HK-2 (cell line): ENCODE measurements around the gene HHIPL1.
"Not testable (repeated sequence)": the region's sequence is repeated elsewhere in the genome, so short reads cannot be mapped to it uniquely, and the experiment has no call there.

ENCODE experiments used
- DNase-seq: peaks from one replicate; pipeline ENCODE4 v3.0.0-alpha.2; 2018; ENCODE audit not compliant: unreplicated experiment

The HHIPL1 gene

DNA sequence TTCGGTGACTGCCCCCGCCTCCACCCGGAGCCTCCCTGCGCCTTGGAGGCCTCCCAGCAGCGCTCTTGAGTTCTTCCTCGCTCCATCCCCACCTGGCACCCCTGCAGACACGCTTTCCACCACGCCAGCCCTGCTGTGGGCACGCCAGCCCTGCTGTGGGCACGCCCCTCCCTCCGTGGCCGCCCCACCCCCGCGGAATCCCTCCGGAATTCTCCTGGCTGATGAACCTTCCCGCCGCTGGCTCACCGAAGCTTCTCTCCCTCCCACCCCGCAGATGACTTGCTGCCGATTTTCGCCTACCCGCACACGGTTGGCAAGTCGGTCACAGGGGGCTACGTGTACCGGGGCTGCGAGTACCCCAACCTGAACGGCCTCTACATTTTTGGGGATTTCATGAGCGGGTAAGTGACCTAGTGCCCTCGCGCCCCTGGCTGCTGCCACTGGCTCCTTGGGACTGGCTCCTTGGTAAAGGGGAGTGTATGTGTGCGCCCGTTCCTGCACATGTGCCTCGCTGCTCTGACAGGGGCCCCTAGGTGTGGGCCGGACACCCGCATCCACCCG, 15.2 kb downstream of the HHIPL1 start:
- no peak for DNase-seq

DNA sequence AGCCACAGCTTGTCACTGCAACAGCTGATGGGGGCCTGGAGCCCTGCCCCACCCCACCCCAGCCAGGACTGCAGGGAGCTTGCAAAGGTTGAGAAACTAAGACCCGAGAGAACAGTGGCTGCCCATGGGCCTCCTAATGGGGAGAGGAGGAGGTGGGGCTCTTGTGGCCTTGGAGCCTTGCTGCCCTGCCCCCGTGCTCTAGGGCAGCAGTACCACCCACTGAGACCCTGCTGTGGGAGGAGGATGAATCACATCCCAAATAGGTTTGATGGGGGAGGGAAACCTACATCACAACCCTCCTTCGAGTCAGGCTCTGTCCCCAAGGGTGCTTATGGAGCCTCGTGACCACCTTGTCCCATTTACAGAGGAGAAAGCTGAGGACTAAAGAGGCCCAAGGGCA, 15.9 kb downstream of the HHIPL1 start:
- DNase-seq: no peak

DNA sequence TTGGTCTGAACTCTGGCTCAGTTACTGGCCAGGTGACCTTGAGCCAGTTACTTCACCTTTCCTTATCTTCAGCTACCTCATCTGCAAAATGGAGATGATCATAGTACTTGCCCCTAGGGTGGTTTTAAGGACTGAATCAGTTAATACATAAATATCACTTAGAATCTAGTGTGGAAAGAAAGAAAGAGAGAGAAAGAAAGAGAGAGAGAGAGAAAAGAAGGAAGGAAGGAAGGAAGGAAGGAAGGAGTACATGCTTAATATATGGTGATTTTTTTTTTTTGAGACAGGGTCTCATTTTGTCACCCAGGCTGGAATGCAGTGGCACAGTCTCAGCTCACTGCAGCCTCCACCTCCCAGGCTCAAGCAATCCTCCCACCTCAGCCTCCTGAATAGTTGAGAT, 16.3 kb downstream of the HHIPL1 start:
- not testable (repeated sequence) for DNase-seq

DNA sequence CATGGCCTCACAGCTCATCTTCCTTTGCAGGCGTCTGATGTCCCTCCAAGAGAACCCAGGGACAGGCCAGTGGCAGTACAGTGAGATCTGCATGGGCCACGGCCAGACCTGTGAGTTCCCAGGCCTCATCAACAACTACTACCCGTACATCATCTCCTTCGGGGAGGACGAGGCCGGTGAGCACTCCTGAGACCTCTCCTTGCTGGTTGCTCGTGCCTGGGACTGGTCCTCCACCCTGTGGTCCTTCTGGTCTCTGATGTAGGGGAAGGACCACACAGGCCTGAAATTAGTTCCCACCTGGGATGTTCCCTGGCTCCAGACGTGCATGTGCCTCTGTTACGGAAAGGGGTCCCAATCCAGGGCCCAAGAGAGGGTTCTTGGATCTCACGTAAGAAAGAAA, 17.9 kb downstream of the HHIPL1 start:
- DNase-seq: no peak

DNA sequence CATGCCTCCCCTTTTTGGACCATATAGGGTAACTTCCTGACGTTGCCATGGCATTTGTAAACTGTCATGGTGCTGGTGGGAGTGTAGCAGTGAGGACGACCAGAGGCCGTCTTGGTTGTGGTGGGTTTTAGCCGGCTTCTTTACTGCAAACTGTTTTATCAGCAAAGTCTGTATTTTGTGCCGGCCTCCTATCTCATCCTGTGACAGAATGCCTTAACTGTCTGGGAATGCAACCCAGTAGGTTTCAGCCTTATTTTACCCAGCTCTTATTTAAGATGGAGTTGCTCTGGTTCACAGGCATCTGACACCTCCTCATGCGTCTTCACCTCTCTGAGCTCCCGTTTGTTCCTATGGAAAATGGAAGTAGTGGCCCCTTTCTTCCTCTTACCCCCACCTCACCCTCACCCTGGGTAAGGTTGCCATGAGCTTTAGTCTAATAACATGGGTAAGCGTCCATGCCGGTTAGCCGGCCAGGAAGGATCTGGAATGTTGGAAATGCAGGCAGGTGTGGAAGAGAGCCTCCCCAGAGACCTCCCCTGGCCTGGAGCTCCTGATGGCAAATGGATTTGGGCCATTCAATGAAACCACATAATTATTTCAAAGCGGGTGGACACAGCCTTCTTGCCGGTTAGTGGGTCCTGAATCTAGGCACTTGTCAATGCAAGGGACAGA, 18.6 kb downstream of the HHIPL1 start:
- no peak for DNase-seq

DNA sequence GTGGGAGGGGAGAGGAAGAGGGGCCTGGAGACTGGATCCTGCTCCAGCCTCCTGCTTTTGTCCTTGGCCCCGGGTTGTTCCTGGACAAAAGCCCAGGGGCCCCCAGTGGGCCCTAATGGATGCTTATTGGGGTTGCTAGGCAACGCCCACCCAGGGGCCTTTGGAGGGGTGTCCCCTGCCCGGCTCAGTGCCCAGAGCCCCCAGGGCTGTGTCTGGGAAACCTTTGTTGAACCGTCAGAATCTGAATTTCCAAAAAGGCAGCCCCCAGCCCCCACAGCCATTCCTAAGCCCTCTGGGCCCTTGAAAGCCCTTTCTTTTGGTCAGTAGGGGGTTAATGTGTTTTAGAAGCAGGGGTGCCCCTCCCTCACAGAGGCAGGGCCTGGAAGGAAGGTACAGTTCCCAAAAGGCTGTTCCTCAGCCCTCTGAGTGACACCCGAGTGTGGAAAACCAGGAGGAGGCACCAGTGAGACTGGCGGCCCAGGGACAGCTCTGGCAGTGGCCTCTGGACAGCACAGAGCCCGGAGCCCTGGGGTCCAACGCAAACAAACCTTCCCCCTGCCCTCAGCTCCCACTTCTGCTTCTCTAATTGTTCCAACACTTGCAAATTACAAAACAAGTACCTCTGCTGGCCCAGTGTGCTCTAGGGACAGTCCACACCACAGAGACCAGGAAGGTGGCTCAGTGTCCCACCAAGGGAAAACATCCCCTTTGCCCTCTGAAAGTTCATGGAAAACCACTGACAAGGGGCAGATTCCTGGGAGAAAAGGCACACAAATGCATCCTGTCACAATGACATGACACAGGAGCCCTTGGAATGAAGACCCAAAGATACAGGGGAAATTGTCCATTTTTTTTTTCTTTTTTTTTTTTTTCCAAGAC, 19.4 kb downstream of the HHIPL1 start:
- no peak for DNase-seq

DNA sequence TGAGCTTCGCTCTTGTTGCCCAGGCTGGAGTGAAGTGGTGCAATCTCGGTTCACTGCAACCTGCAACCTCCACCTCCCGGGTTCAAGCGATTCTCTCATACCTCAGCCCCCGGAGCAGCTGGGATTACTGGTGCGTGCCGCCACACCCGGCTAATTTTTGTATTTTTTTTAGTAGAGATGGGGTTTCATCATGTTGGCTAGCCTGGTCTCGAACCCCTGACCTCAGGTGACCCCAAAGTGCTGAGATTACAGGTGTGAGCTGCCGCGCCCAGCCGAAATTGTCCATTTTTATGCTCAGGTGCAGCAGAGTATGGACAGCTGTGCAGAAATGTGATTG, 20.0 kb downstream of the HHIPL1 start:
- DNase-seq: no peak

DNA sequence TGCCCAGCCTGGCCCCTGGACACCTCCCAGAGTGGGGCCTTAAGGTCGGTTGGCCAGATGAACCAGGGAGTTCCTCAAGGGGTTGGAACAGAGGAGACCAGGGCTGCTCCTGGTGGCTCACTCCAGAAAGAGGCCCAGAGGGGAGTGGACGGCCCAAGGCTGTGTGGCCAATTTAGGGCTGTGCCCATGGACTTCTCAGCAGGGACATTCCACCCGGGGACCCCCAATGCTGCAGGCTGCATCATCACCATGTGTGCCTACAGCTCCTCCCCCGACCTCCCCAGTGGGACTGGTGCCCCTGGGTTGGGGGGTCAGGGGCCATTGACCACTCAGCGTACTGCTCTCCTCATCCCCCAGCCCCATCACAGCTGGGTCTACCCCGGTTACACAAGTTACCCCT, 21.6 kb downstream of the HHIPL1 start:
- no peak for DNase-seq

DNA sequence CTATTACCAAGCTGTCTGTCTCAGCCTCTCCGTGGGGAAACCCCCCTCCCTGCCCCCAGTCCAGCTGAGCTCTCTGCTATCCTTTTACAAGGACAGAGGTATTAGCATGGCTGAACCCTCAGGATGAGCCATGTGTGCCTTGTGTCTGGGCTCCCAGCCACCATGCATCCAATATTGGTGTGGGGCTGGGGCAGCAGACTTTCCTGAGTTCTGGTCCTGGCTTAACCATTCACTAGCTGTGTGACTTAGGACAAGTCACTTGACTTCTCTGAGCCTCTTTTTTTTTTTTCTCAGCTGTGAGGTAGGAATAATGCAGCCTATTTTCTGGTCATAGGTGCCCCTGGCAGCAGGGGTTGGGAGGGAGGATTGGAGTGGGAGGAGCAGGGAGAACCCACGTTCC, 22.1 kb downstream of the HHIPL1 start:
- DNase-seq: no peak

DNA sequence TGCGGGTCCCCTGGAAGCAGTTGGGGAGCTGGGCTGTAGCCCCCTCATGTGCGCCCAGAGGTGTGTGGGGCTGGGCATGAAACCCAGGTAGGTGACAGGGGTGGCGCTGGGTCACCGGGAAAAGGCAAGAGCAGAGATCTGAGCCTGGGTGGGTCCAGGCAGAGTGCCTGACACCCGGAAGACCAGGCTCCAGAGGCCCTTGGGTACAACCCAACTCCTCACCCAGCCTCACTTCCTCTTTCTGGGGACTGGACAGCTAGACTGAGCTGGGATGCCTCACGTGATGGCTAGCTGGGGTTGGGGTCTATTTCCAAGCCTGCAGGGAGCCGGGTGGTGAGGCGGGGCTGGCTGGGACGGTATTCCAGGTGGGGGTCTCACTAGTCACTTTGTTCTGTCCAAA, 22.9 kb downstream of the HHIPL1 start:
- no peak for DNase-seq

DNA sequence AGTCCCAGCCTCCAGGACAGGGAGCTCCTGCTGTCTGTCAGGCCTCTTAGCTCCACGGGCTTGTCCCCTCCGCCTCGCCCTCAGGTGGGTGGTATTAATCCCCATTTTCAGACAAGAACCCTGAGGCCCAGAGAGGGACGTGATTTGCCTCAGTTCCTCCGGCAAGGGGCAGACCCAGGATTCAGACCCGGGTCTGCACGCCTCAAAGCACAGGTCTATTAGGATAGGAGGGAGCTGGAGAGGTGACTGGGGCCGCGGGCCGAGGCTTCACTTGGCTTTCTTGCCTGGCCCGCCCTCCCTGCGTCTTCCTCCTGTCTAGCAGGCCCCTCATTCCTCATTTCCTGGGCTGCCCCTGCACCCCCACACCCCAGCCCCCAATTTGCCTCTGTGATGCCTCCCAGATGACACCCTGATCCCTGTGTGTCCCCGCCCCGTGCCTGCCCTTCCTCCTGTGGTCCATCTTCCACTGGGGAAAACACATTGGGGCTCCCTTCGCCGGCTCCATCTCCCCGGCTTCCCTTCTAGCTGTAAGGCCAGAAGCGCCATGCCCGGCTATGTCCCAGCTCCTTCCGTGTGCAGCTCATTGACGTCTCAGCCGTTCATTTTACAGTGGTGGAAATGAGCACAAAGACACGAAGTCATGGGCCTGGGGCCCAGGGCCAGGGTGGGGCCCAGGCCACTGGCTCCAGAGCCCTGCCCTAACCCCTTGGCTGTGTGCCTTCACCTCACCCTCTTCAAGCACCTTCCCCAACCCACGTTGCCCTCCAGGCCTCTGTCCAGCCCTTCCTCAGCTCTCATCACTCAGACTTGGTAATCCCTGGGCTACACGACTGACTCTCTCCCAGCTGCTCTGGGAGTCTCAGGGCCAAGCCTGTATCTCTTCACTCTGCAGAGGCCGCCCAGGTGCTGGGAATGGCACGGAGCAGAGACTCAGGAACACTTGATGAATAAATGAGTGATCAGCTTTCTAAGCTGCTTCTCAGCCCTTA, 23.7 kb downstream of the HHIPL1 start:
- no peak for DNase-seq

DNA sequence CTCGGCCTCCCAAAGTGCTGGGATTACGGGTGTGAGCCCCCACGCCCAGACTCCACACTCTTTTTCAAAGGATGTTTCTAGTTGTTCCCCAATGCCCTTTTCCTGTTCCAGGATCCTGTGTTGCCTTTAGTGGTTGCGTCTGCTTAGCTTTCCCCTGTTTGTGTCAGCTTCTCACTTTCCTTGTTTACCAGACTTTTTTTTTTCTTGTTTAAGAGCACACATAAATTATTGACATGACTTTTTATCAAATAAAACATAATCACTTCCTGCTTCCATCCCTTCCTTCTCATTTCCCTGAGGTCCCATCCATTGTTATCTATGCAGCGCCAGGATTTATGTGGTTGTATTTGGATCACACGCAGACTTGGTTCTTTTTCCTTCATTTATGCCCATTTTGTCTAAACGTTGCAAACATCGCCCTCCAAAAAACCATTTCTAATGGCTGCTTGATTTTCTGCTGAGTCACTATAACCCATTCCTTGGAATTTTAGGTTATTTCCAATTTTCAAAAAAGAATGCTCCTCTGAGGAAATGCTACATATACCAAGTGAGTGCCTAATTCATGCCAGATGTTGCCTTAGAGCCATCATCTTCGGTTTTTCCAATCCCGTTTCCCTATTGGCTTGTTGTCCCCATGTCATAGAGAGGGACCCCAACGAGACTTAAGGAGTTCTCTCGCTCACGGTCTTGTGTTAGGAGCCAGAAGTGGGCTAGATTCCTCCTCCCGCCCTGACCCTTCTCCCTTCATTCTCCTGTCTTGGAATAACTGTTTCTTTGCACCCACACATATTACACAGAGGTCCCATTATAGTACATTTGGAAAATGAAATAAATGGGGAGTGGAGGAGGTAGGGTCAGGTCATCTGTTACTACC, 25.7 kb downstream of the HHIPL1 start:
- no peak for DNase-seq

DNA sequence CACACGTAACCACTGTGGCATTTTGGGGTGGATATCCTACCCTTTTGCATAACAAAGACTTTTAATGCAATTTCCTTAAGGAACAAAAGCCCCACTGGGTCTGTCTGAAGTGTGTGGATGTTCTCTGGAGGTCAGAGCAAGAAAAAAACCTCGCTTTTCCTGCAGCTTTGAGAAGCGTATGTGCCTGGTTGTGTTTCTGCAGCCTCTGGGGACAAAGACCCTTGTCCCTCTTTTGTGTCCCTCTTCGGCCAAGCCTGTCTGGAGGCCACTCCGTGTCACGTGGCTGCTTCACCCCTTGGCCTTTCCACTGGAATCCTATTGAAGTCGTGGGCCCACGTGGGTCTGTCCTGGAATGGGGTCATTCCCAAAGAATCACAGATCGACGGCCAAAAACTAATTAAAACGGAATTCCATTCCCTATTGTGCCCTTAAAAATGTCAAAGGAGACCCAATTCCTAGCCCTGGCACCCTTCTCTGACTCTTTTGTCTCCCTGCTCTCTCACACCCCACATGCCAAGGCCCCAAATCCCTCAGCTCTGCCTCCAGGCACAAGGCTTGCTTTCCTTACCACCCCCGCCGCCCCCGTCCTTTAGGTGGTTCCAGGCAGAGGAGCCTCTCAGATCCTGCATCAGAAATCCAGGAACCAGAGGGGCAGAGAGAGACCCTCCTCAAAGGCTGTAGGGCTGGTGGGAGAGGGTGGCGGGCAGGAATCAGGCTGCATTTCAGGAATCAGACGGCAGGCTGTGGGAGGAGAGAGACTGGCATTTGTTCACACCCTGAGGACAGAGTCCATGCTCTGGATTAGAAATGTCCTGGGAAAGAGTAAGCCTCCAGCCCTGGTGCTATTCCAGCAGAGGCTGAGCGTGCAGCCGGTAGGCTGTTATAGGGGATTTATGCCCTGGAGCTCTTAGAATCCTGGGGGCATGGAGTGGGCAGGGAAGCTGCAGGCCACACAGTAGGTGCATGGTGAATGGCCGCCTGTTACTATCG, 26.6 kb downstream of the HHIPL1 start:
- DNase-seq: no peak

DNA sequence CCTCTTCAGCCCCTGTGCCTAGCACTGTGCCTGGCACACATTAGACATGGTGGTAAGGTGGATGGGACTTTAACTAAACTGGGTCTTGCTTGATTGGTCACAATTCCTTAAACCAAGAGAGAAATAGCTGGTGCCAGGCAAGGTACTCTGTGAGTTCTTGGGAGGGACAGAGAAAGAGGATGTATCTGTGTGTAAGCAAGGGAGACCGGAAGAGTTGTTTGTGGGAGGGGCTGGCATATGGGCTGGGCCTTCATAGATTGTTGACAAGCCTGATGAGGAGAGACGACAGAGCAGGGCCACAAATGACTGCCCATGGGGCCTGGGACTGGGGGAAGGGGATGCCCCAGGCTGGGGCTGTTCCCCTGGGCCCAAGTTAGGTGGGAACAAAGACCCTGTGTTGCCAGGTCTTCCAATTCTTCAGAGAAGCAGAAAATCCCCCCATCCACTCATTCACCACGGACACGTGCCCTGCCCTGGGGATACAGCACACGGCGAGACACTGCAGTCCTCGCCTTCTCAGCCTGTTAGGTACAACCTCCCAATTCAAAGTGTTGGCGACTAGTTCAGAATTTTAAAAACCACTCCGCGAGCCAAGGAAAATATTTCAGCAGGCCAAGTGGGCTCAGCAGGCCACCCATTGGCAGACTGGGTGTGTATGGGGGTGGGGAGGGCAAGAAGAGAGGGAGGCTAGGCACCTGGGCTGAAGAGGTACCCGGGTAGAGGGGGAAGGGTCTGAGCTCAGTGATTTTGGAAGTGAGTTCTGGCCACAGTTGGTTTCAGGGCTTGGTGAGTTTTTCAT, 27.8 kb downstream of the HHIPL1 start:
- no peak for DNase-seq

DNA sequence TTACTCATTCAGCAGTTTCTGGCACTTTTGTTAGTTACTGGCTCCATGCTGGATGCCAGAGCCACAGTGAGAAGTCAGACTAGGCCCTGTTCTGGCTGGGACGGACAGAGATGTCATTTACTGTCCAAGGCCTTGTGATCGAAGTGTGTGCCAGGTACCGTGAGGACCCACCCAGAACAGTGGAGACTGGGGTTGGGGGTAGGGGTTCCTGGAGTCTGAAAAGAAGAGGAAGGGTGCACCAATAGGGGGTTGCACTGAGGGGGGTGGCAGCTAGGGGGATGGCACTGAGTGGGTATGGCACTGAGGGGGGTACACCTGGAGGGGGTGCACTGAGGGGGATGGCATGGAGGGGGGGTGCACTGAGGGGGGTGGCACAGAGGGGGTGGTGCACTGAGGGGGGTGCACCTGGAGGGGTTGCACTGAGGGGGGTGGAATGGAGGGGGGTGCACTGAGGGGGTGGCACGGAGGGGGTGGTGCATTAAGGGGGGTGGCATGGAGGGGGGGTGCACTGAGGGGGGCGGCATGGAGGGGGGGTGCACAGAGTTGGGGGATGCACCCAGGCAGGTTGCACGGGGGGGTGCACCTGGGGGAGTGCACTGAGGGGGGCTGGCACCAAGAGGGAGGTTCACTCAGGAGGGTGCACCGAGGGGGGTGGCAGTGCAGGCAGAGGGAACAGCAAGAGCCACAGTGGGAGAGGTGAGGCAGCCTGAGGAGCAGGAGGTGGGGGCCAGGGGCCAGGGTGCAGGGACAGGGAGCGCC, 28.6 kb downstream of the HHIPL1 start:
- no peak for DNase-seq

DNA sequence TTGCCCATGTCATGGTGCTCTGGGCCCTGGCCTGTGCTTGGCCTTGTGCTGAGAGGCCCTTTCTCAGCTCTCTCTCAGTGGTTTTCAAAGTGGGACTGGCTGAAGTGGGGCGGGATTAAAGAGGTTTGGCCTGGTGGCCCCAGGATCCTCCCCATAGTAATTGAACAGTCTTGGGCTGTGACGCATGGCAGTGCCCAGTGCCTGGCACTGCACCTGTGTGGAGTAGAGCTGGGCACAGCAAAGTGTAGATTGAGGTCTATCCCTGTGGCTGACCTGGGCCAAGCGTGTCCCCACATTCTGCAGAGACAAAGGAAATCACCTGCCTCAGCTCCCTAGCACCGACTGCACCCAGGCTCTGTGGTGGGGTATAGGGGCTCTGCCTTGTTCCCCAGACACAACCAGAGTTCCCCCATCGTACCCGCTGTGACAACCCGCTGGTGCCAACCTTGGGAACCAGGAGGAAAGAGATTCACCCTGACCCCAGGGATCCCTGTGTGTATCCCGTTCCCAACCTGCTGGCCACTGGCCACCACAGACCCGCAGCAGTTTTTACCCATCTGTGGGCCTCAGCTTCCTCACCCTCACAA, 29.2 kb downstream of the HHIPL1 start:
- DNase-seq: no peak

DNA sequence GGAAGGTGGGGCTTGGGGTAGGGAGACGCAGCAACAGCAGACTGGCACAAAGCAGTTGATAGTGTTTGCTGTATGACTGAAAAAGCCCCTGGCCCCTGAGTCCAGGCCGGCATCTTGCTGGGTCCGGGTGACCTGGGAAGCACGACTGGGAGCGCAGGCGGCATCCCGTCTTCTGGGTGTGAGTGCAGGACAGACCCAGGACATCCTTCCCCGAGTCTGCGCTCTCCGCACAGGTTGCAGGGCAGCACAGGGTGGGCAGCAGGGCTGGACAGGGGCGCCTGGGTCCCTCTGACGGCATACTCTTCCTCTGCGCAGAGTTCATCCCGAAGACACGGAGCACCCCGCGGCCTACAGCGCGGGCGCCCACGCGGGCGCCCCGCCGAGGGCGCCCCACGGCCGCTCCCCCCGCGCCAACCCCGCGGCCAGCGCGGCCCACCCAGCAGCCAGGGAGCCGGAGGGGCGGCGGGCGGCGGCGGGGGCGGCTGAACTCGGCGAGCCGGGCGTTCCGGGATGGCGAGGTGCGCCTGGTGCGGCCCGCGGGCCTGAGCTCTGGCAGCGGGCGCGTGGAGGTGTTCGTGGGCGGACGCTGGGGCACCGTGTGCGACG, 29.9 kb downstream of the HHIPL1 start:
- DNase-seq: no peak
